ENCODE results near the gene SLC7A7.
"Not testable (repeated sequence)": the region's sequence is repeated elsewhere in the genome, so short reads cannot be mapped to it uniquely, and the experiment has no call there.

SLC7A7 gene

DNA sequence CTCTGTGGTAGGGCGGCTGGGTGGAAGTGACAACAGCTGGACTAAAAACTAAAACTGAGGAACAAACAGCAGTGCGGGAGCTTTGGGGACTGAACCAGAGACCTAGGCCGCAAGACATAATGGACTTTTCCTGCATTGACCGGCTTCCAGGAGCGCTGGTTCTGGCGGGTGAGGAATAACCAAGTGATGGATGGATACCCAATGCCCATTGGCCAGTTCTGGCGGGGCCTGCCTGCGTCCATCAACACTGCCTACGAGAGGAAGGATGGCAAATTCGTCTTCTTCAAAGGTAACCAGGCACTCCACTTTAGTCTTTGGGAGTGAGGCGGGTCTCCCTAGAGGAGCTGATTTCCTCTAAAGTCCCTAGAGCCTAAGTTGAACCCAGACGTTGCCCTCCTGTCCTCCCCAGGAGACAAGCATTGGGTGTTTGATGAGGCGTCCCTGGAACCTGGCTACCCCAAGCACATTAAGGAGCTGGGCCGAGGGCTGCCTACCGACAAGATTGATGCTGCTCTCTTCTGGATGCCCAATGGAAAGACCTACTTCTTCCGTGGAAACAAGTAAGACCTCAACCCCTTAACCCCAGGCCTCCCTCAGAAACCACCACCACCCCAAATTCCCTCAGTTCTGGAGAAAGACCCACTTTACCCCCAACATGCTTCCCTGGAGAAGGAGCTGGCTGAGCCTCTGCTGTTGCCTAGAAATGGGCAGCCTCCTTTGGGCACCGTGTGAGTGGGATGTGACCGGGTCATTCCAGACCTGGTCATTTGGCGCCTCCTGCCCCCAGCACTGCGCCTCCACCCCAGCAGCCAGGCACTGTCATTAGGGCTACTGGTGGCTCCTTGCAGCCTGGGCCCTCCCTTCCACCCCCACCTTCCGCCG lies 29.2 kb upstream of the SLC7A7 start:
- no peak for DNase-seq (ENCODE audit: low read depth in 1 of 2, low spot score in 1 of 2)

DNA sequence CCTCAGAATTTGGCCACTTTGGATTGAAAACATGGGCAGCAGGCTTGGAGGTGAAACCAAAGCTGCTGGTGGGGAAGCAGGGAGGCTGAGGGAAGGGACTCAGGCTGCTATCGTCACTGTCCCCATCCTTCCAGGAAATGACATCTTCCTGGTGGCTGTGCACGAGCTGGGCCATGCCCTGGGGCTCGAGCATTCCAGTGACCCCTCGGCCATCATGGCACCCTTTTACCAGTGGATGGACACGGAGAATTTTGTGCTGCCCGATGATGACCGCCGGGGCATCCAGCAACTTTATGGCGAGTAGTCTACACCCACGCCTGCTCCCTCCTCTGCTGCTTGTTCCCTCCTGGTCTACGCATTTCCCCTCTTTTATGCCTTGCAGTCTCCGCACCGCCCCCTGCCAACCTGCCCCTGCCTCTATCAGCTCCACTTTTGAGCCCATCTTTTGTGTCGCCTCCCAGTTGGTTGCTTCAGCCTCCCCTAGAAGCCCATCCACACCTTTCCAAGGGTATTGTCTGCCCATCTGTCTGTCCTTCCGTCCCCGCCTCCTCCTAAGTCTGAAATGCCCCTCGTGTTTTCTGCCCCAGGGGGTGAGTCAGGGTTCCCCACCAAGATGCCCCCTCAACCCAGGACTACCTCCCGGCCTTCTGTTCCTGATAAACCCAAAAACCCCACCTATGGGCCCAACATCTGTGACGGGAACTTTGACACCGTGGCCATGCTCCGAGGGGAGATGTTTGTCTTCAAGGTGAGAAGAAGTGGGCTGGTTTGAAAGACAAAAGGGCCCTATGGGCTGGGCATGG lies 28.1 kb upstream of the SLC7A7 start:
- DNase-seq (ENCODE audit: low read depth in 1 of 2, low spot score in 1 of 2) = no peak

DNA sequence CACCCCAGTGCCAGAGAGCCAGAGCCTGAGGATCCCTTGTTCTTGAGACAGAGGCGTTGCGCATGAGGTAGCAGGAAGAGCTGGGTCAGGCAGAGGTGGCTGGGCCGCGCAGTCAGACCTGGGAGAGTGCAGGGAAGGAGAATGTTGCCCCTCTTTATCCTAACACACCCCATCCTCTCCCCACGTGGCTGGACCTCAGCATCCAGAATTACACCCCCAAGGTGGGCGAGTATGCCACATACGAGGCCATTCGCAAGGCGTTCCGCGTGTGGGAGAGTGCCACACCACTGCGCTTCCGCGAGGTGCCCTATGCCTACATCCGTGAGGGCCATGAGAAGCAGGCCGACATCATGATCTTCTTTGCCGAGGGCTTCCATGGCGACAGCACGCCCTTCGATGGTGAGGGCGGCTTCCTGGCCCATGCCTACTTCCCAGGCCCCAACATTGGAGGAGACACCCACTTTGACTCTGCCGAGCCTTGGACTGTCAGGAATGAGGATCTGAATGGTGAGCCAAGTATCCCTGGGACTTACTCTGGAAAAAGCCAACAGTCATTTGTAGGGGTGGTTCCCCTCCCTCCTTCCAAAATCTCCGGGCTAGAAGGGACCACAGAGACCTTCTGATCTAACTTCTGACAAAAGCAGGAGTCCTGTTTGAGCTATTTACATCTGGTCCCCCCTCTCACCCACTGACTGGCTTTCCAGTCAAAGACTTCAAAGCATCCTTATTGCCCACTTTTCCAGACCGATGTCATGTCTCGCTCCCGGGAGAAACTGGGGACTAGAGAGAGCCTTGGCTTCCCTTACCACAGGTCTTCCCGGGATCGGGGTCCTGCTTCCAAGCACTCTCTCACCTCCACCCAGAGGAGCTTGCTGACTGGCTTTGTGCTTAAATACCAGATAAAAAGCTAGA lies 27.2 kb upstream of the SLC7A7 start:
- no peak for DNase-seq (ENCODE audit: low read depth in 1 of 2, low spot score in 1 of 2)

DNA sequence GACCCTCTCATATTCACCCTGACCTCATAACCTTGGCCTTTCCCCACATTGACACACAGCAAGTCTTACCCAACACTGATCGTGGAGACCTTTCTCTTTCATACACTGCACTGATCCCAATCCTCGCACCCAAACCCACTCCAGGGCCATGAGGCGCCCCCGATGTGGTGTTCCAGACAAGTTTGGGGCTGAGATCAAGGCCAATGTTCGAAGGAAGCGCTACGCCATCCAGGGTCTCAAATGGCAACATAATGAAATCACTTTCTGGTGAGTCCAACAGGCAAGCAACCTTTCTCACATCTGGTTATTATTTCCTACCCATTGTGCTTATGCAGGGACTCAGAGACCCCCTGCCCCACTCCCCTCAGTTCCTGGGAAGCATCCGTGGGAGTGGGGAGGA lies 26.5 kb upstream of the SLC7A7 start:
- no peak for DNase-seq (ENCODE audit: low read depth in 1 of 2, low spot score in 1 of 2)

DNA sequence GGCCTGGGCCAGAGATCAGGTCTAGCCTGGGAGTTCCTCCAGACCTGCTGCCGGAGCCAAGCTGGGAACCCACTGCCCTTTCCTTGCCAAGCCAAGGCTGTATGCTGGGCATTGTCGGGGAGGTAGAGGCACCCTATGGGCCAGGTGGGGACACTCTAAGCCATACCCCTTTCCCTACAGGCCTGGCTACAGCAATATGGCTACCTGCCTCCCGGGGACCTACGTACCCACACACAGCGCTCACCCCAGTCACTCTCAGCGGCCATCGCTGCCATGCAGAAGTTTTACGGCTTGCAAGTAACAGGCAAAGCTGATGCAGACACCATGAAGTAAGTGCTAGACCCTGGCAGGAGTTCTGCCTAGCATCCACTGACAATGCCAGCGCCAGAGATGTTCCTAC lies 26.1 kb upstream of the SLC7A7 start:
- no peak for DNase-seq (ENCODE audit: low read depth in 1 of 2, low spot score in 1 of 2)

DNA sequence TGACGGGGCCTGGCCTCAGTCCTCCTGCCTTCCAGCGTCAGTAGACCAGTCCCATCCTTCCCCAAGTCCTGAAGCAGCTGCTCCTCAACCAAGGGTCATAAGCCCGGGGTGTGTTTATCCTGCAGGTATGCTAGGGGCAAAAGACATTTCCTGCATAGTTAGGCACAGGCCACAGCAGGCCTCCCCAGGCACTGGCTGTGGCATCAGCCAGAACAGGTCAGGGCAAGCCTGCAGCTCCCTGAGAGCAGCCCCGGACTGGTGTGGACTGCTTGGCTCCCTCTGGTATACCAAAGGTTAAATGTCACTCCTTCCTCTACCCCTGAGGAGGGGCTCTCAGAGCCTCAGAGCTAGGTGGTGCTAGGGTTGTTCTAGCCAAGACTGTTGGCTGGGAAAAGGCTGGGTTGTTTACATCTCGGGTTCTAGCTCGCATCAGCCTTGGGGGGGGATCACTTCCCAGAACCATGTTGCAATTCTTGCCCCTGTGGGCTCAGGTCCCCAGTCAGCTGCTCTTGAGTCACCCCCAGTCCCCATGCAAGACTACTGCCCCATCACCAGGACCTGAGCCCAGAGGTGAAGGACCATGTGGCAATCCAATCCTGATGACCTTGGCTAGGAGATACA lies 24.0 kb upstream of the SLC7A7 start:
- DNase-seq (ENCODE audit: low read depth in 1 of 2, low spot score in 1 of 2) = no peak

DNA sequence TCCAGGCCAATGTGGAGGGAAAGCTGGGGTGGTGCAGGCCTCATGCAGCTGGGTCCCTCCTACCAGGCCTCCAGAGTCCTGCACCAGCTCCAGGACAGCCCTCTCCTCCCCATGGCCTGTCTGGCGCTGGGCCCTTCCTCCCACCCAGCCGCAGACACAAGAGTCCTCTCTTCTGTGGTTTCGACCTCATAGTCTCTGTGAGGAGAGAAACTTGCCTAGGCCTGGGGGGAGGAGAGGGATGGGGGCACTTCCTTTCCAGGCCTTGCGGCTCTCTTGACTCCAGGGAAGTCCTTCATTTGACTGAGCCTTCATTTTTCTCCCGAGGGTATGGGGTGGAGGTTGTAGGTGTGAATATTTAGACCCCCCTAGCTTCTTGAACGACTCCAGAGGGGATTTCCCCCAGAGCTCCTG lies 23.4 kb upstream of the SLC7A7 start:
- DNase-seq (ENCODE audit: low read depth in 1 of 2, low spot score in 1 of 2) = no peak

DNA sequence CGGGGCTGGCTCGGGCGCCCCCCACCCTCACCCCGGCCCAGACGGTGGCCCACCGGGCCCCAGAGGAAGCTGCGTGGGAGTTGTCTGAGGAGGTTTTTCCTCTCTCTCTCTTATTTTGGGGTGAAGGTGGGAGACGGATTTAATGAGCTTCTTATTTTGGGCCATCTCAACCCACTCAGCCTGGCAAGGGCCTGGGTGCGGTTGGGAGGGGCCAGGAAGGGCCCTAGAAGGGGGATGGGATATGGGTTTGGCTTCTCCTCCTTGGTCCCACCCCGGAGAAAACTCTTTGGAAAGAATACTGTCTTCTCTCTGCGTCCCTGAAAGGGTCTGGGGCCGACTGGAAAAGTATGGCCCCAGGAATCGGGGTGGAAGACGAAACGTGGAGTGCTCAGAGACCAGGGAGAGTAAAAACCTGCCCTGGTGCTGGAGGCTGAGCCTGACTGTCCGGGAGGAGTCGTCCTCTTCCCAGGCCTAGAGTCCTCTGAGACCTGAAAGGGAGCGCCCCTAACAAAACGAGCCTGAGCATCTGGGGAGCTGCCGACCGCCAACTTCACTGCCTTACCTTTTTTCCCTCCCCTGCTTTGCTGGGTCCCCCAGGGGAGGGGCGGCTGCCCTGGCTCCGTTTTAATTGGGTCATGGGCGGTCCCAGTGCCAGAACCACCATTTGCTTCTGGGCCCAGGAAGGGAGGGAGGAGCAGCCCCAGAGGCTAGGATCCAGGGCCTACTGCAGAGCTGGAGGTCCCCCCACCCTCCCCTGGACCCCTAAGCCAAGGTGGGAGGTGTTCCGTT lies 22.7 kb upstream of the SLC7A7 start:
- no peak for DNase-seq (ENCODE audit: low read depth in 1 of 2, low spot score in 1 of 2)

DNA sequence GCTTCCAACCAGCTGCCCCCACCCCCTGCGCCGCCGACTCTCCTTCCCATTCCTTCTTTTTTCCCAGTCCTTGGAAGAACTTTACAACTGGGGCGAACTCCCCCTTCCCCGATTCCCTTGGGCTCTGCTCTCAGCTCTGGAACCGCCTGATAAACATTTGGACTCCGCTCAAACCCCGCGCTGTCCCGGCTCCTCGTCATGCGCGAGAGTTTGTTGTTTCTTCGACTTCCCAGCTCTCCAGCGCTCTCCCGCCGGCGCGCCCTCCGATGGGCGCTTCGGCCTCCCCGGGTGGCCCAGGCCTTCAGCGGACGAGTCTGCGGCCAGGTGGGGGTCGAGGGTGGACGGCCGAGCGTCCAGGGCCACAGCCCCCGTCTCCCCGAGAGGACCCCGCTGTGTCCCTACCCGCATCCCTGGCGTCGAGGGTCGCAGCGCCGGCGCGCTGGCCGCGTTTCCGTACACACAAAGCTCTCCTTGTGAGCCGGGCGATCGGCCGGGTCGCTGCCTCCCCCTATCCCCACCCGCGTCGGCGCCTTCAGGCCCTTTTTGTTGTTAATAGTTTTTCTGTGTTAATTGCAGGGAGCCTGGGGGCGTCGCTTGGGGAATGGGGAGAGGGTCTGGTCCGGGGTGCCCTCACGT lies 22.0 kb upstream of the SLC7A7 start:
- DNase-seq (ENCODE audit: low read depth in 1 of 2, low spot score in 1 of 2) = no peak

DNA sequence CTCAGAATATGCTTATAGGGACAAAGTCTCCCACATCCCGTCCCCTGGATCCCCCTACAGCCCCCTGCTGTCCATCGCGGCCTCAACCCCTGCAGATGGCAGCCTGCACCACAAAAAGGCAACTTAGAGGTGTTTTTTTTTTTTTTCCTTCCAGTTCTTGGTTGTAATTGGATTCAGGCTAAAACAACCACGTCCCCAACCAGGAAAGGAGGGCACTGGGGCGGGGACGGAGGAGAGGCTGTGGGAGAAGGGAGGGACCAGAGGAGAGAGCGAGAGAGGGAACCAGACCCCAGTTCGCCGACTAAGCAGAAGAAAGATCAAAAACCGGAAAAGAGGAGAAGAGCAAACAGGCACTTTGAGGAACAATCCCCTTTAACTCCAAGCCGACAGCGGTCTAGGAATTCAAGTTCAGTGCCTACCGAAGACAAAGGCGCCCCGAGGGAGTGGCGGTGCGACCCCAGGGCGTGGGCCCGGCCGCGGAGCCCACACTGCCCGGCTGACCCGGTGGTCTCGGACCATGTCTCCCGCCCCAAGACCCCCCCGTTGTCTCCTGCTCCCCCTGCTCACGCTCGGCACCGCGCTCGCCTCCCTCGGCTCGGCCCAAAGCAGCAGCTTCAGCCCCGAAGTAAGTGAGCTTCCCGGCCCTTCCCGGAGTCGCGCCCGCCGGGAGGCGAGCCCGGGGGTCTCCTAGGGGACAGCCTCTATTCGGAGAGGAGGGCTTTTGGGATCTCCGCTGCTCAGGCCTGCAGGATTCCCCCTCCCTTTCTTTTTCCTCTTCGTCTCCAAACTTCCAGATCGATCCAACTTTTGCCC lies 21.3 kb upstream of the SLC7A7 start, which contains the start of gene MMP14:
TSS of gene MMP14 (plus strand) at position 285 of the 813 bp plus-strand sequence. CDS start at position 518, 233 bp downstream.
- no peak for DNase-seq (ENCODE audit: low read depth in 1 of 2, low spot score in 1 of 2)

DNA sequence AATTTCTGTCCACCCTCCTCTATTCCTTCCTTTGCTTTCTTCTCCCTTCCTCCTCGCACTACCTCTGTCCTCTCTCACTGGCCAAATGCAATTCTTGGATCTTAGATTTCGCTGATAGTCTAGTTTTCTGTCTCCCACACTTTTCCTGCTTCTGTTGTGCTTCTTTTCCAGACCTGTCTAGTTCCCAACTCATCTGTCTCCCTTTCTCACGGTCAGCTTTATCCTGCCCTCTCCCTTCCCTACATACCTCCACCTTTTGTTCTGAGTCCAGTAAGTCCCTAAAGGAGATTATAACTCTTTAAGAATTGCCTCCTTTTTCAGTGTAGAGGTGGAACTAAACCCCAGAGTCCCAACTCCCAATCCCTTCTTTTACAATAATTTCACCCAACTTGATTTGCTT lies 20.3 kb upstream of the SLC7A7 start:
- no peak for DNase-seq (ENCODE audit: low read depth in 1 of 2, low spot score in 1 of 2)

DNA sequence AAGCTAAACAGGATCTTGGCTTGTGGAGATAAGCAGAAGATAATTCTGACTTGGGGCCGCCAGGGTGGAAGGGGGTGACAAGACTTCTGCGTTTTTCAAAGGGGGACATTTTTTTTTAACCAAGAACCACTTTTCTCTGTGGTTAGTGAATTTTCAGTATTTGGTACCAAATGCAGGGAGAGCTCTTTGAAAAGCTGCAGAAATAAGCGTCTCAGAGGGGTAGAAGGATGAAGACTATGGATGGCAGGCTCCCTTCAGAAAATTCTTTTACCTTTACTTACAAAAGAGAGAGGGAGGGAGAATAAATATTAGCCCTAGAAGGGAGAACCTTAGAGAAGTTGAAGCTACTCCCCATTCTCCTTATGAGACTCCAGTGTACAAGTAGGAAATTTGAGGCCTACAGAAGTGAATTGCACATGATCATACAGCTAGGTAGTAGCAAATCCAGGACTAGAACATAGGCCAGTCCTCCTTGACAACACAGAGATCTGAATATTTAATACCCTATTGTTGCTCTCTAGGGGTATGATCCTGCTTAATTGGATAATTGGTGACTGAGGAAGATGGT lies 15.3 kb upstream of the SLC7A7 start:
- DNase-seq (ENCODE audit: low read depth in 1 of 2, low spot score in 1 of 2) = no peak

DNA sequence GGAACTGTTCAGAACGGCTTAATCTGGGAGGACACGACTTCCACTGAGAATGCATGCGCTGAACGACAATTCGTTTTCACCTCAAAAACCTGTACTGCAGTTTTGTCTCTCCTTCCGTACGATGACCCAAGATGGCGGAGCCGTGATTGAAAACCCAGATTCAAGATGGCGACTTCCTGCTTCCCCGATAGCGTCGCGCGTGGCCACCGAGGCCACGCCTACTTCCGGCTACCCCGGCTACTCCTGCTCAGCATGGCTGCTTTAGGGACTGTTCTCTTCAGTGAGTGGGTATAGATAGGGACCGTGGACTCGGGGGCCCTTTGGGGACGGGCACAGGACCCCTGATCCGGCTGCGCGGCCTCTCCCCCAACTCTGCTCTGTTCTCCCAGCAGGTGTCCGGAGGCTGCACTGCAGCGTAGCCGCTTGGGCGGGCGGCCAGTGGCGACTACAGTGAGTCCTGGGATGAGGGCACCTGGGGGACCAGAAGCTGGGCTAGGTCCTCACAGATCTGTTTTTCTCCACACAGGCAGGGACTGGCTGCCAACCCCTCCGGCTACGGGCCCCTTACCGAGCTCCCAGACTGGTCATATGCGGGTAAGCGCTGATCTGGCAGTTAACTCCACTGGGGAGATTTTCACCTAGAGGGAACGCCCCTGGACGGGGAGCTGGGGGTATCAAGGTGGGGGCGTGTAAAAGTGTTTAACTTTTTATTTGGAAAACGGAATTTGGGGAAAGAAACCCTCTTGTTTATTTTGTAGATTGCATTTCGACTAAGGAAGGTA lies 14.6 kb upstream of the SLC7A7 start, which contains the start of gene MRPL52:
TSS of gene MRPL52 (plus strand) at position 227 of the 782 bp plus-strand sequence. CDS start at position 253, 26 bp downstream.
- DNase-seq (ENCODE audit: low read depth in 1 of 2, low spot score in 1 of 2) = peak; percentile 76 to 84

DNA sequence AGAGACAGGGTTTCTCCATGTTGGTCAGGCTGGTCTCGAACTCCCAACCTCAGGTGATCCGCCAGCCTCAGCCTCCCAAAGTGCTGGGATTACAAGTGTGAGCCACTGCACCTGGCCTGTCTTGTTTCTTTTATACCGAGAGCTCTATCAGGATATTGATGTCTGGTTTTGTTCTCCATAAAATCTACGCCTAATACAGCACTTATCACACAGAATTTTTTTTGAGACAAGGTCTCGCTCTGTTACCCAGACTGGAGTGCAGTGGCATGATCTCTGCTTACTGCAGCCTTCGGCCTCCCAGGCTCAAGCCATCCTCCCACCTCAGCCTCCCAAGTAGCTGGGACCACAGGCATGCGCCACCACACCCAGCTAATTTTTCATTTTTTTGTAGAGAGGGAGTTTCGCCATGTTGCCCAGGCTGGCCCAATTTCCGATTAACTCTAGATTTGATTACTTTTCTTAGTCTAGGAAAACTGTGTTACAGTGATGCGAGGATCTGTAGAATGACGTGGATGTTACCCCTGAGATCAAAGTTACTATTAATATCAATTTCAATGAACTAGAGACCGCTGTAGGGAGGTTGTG lies 13.9 kb upstream of the SLC7A7 start:
- not testable (repeated sequence) for DNase-seq (ENCODE audit: low read depth in 1 of 2, low spot score in 1 of 2)

DNA sequence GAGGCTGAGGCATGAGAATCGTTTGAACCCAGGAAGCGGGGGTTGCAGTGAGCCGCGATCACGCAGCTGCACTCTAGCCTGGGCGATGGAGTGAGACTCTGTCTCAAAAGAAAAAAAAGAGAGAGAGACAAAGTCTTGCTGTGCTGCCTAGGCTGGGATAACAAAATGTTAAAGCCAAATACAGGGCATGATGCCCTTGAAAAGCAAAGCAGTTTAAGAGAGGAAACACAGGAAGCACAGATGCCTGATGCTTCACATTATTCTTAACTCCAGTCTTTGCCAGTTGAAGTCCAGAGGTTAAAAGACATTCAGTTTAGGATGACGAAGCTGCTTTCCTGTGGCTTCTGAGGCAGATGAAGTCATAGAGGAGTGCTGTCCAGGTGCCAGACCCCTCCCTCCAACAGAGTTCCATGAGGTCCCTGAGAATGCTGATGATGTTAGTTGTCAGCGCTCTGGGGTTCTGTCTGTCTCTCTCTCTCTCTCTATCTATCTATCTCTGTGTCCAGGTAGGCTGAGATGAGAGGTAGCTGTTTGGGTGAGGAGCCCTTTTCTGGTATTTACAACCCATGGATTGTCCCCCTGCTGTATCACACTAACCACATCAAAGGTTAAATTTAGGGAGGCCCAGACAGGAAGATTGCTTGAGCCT lies 9.6 kb upstream of the SLC7A7 start:
- DNase-seq (ENCODE audit: low read depth in 1 of 2, low spot score in 1 of 2) = no peak

DNA sequence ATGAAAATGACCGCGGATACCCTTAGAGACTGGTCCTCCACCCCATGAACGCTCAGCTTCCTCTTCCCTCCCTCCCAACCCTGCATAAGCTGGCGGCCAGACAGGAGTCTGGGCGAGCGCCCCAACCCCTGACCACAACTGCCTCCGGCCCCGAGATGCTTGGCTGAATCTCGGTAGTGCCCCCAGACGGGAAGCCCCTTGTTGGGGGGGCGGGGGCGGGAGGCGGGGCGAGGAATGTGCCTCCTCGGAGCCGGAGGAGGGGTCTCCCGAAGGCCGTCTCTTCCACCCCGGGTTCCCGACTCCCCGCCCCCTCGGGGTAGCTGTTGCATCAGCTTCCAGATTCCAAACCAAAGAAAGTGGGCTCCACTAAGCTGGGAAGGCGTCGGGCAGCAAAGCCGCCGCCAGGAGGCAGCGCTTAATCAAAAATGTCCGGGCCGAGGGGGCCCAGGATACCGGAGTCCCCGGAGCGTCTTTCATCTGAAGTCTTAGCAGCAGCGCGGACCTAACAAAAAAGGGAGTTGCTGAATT lies 7.4 kb upstream of the SLC7A7 start:
- DNase-seq (ENCODE audit: low read depth in 1 of 2, low spot score in 1 of 2) = peak; percentile 30 to 57
